Measurements from ENCODE around the gene DDT. TPM values are rescaled to one million over a fixed set of nuclear protein-coding genes. Genes with fewer than 3 reads are reported as not detected.
"Not testable (repeated sequence)": the region's sequence is repeated elsewhere in the genome, so short reads cannot be mapped to it uniquely, and the experiment has no call there.

Gene DDT
- total RNA-seq, 1 experiment from 2014 or later, result 481 TPM

DNA sequence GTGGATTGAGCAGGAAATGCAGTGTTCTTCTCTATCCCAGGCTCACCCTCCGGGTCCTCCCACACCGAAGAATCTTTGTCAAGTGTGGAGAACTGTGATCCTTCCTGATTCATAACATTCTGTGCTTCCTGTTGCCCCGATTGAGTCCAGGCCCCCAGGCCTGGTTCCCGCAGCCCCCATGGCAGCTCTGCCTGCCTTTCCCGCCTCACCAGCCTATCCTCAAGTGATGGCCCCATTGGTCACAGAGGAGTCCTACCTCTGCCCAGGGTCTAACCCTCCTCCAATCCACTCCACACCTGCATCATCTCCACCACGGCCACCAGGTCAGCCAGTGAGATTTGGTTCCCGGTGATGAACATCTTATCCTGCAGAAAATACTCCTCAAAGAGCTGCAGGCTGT lies 25.5 kb upstream of the DDT start:
- in situ Hi-C loops (cut with HindIII; ENCODE audit: low pct_unique_long_range_greater_than_20kb, low sequenced_read_pairs); DNase-seq (ENCODE audit: low read depth, low spot score): not testable (repeated sequence)

- in situ Hi-C loops (cut with HindIII; ENCODE audit: low pct_unique_long_range_greater_than_20kb, low sequenced_read_pairs), result no loop called here
- DNase-seq (ENCODE audit: low read depth, low spot score), result no peak
Measured at GRCh38 chr22:23997092-23997491, 22.9 kb upstream of the DDT start.

GRCh38 chr22:23993581-23994177 lies 19.4 kb upstream of the DDT start:
- in situ Hi-C loops (cut with HindIII; ENCODE audit: low pct_unique_long_range_greater_than_20kb, low sequenced_read_pairs); DNase-seq (ENCODE audit: low read depth, low spot score): not testable (repeated sequence)

DNA sequence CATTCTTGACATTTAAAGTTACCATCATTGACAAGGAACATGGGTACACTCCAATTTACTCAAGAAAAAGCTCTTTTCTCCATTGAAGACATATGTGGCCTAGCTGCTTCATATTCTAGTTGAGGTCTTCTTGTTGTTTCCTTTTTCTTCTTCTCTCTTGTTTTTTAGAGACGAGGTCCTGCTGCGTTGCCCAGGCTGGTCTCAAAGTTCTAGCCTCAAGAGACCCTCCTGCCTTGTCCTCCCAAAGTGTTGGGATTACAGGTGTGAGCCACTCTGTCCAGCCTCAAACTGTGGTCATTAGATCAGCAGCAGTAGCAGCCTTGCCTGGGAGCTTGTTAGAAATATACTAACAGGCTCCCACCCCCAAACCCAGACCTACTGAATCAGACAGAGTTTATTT lies 18.8 kb upstream of the DDT start:
- in situ Hi-C loops (cut with HindIII; ENCODE audit: low pct_unique_long_range_greater_than_20kb, low sequenced_read_pairs); DNase-seq (ENCODE audit: low read depth, low spot score): not testable (repeated sequence)

DNA sequence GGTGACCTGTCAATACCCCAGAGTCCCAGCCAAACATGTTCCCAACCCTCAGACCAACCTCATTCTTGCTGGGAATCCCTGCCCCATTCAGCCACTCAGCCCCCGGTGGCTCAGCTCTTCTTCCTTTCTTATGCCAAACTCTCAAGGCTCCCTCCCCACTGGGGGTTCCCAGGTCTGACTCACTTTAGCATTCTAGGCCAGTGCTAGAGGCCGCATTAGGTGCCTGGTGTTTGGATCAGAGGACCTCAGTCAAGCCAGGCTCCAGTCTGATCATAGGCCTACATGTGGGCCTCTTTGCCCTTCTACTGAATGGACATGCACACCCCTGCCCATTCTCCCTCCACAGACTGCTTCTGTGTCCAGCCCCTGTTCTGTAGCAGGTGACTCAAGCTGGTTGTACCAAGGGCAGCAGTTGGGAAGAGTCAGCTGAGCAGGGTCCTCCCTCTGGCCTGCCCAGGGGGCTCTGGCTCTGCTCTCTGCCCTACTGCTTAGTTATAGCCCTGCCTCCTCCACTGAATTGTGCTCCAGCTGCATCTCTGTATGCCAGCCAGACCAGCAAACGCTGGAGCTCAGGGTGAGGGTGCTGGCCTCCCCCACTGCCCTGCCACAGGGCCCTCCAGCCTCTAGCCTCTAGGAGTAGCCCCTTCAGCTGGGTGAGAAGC lies 15.5 kb upstream of the DDT start:
- DNase-seq (ENCODE audit: low read depth, low spot score); in situ Hi-C loops (cut with HindIII; ENCODE audit: low pct_unique_long_range_greater_than_20kb, low sequenced_read_pairs): not testable (repeated sequence)

DNA sequence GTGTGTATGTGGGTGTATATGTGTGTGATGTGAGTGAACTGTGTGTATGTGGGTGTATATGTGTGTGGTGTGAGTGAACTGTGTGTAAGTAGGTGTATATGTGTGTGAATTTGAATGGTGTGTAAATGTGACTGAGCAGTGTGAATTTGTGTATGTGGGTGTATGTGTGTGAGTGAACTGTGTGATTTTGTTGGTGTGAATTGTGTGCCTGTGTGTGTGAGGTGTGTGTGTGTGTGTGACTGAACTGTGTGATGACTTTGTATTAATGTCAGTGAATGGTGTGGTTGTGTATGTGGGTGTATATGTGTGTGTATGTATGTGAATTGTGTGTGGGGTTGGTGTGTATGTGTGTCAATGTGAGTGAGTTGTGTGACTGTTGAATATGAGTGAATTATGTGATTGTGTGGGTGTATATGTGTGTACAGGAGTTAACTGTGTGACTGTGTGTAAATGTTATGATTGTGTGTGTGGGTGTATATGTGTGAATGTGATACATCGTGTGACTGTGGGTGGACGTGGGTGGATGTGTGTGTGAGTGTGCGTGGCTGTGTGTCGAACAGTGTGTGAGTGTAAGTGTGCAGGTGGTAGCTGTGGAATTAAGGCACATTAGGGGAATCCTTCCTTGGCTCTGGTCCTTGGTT lies 12.4 kb upstream of the DDT start:
- in situ Hi-C loops (cut with HindIII; ENCODE audit: low pct_unique_long_range_greater_than_20kb, low sequenced_read_pairs); DNase-seq (ENCODE audit: low read depth, low spot score): not testable (repeated sequence)

DNA sequence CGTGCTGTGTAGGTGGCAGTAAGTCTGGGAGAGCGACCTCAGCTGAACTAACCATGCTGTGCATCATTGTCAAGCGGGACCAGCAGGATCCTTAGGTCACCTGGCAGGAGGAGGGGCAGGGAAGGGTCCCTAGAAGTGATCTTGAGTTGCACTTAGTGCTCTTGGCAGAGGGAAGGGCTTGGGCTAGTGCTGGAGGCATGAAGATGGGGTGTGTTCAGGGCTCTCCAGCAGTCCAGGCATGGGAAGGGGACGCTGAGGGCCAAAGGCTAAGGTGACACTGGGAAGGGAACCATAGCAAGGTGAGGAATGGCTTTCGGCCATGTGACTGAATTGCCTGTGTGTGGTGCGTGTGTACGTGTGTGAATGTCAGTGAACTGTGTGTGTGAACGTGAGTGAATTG lies 11.8 kb upstream of the DDT start:
- in situ Hi-C loops (cut with HindIII; ENCODE audit: low pct_unique_long_range_greater_than_20kb, low sequenced_read_pairs); DNase-seq (ENCODE audit: low read depth, low spot score): not testable (repeated sequence)

- in situ Hi-C loops (cut with HindIII; ENCODE audit: low pct_unique_long_range_greater_than_20kb, low sequenced_read_pairs), result no loop called here
- peak; percentile 35 for DNase-seq (ENCODE audit: low read depth, low spot score)
Measured at GRCh38 chr22:23984430-23984829, 10.2 kb upstream of the DDT start.

GRCh38 chr22:23980567-23980966 lies 6.3 kb upstream of the DDT start:
- in situ Hi-C loops (cut with HindIII; ENCODE audit: low pct_unique_long_range_greater_than_20kb, low sequenced_read_pairs); DNase-seq (ENCODE audit: low read depth, low spot score): not testable (repeated sequence)

DNA sequence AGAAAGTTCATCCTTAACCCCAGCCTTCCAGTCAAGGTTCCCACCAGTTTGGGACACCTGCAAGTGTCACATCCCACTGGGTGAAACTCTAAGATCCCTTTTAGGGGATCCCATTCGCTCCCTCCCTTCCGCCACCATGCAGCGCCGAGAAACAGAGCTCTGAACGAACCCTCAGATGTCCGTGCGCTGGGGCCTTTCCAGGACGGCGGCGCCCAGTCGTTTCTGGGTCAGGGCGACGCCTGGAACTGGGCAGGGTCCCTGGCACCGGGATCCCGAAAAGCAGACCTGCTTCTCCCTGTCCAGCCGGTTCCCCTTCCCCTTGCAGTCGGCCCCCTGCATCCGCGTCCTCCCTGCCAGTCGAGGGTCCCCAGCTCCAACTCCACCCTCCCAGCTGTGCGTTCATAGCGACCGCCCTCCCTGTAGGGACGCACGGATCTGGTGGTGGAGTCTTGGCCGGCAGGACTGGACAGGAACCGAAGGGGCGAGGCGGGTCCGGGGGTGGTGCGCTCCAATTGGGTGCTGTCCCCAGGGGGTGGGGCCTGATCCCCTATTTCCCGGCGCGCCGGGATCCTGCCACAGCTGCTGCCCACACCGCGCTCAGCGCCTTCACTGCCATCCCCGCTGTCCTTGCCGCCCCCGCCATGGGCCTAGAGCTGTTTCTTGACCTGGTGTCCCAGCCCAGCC lies 5.5 kb upstream of the DDT start, which contains the start of gene GSTT2:
Gene GSTT2 (plus strand): TSS at position 578 of the 684 bp plus-strand sequence.
- in situ Hi-C loops (cut with HindIII; ENCODE audit: low pct_unique_long_range_greater_than_20kb, low sequenced_read_pairs); DNase-seq (ENCODE audit: low read depth, low spot score): not testable (repeated sequence)

DNA sequence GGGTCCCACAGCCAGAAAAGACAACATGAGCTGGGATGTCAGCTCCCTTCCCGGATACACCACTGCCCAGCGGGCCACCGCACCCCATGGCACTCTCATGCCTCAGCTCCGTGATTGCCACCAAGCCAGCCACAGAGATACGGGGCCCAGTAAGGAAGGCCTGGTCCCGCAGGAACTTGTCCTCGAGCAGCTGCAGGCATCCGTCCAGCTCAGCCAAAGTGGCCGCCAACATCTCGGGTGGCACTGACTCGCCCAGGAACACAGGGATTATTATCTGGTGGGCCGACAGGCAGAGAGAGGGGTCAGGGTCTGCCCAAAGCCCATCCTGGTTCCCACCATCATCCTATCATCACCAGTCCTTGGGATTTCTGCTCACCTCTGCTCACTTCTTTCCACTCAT lies 3.1 kb upstream of the DDT start:
- DNase-seq (ENCODE audit: low read depth, low spot score); in situ Hi-C loops (cut with HindIII; ENCODE audit: low pct_unique_long_range_greater_than_20kb, low sequenced_read_pairs): not testable (repeated sequence)

DNA sequence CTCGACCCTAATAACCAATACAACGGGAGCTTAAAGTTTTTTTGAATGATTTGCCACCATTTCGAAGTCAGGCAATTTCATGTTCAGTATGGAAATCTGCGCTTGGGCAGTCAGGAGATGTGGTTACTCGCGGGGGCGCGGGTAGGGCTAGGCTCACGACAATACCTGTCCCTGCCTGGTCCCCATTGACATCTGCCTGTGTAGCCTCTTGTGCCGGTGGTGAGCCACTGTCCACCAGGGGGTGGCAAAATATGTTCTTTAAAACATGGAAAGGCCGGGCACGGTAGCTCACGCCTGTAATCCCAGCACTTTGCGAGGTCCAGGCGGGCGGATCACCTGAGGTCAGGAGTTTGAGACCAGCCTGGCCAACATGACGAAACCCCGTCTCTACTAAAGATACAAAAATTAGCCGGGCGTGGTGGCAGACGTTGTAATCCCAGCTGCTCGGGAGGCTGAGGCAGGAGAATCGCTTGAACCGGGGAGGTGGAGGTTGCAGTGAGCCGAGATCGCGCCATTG lies 653 bp upstream of the DDT start:
- in situ Hi-C loops (cut with HindIII; ENCODE audit: low pct_unique_long_range_greater_than_20kb, low sequenced_read_pairs); DNase-seq (ENCODE audit: low read depth, low spot score): not testable (repeated sequence)

DNA sequence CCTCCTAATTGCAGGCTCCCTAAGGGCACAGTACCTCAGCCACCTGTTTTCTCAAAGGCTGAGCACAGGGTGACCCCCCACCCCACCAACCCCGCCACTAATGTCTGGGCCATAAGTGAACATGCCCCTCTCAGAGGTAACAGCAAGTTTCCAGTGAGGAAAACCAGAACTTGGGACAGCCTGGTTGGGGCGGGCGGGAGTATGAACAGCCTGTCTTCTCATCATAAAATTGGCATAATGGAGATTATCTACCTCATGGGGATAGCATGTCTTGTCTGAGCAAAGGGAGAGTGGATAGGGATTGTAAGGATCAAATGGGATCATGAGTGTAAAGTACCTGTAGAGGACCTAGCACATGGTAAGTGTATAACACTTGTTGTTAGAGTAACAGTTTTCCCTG lies 2.3 kb downstream of the DDT start:
- in situ Hi-C loops (cut with HindIII; ENCODE audit: low pct_unique_long_range_greater_than_20kb, low sequenced_read_pairs); DNase-seq (ENCODE audit: low read depth, low spot score): not testable (repeated sequence)

DNA sequence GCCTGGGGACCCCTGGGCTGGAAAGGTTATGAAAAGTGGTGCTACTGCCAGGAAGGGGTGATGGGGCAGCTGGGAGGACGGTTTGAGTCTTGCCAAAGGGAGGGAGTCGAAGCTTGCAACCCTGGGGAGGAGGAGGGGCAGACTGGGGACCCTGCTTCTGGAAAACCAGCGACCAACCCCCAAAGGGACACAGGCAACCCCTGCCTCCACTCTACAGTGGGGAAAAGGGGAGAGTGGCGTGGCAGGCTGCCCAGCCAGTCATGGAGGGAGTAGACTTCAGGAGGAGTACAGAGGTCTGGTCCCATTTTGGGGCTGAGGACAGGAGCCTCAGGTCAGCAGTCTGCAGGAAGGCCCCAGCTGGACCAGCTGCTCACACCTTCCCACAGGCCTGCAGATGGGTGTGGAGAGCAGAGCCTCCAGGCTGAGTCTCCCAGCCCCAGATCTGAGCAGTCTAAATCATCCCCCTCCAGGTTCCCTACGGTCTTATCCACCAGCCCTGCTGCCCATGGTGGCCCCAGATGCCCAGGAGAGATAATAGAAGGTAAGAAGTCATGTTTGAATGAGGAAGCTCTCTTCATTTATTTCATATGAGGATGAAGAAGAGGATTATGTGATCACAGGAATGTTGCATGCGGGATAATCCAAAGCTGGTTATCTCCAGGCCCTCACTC lies 3.3 kb downstream of the DDT start:
- DNase-seq (ENCODE audit: low read depth, low spot score), result no peak
- in situ Hi-C loops (cut with HindIII; ENCODE audit: low pct_unique_long_range_greater_than_20kb, low sequenced_read_pairs), result no loop called here

- DNase-seq (ENCODE audit: low read depth, low spot score), result no peak
- in situ Hi-C loops (cut with HindIII; ENCODE audit: low pct_unique_long_range_greater_than_20kb, low sequenced_read_pairs), result no loop called here
Measured at GRCh38 chr22:23970201-23970641, 4.0 kb downstream of the DDT start.

DNA sequence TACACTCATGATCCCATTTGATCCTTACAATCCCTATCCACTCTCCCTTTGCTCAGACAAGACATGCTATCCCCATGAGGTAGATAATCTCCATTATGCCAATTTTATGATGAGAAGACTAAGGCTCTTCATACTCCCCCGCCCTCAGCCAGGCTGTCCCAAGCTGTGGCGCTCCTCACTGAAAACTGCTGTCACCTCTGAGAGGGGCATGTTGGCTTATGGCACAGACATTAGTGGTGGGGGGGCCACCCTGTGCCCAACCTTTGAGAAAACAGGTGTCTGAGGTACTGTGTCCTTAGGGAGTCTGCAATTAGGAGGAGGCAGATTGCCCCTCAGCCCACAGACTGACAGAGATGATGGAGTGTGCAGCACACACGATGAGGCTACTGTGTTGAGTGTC lies 5.2 kb downstream of the DDT start:
- in situ Hi-C loops (cut with HindIII; ENCODE audit: low pct_unique_long_range_greater_than_20kb, low sequenced_read_pairs), result no loop called here
- no peak for DNase-seq (ENCODE audit: low read depth, low spot score)

GRCh38 chr22:23966568-23966967 lies 7.7 kb downstream of the DDT start, which contains the start of gene DDTL:
Gene DDTL, plus strand, starts transcription at chr22:23966888. Its CDS starts 27 bp downstream, at chr22:23966915.
- in situ Hi-C loops (cut with HindIII; ENCODE audit: low pct_unique_long_range_greater_than_20kb, low sequenced_read_pairs); DNase-seq (ENCODE audit: low read depth, low spot score): not testable (repeated sequence)

Measured in SK-MEL-5 (cell line).